Measurements from ENCODE around the gene IER5. TPM values are rescaled to one million over a fixed set of nuclear protein-coding genes. Genes with fewer than 3 reads are reported as not detected.

IER5 gene
- total RNA-seq, 1 experiment from 2014 or later = 9.4 TPM

DNA sequence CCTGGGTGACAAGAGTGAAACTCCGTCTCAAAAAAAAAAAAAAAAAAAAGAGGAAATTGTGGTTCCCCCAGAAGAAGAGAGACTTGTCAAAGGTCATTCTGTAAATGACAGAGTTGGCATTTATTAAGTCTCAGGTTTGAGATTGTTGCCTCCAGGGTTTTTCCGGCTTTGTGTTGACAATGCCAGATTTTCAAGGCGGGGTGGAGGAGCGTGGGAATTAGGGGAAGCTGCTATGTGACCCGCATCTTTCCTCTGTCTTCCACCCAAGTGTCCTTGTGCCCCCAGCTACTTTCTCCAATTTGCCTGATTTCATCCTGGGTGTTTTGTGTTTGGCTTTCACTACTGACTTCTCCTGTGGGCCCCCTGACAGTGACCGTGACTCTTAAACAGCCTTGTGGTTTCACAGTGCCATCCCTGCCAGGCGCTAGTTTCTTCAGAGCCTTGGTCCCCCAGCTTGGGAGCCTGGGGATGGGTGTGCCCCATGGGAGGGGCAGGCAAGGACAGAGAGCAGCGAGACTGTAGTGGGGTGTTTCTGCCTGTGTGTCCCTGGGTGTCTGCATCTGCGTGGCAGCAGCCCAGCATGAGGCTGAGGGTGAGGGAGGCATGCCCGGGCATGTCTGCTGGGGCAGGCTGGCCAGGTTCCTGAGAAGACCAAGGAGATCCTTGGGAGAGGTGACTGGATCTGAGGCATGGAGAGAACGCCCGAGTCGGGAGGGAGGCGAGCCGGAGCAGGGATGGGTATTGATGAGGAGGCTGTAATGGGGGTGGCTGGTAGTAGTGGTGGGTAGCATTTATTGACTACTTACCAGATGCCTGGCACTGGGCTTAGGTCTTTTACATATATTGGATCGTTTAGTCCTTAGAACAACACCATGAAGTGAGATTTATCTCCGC is 46.3 kb downstream of the IER5 start:
- no TSS peak for BruUV-seq (replicated peaks)
- Histone ChIP-seq H3K4me3 (ENCODE audit: low read depth, low read length) (no peak overlapping the region), H3K4me1 (peaks cover 25% of the 10 kb centered on the region), H3K27me3 (replicated peaks; ENCODE audit: control insufficient read depth, insufficient read depth, low read length) (no peaks in the 10 kb centered on the region), H3K36me3 (ENCODE audit: control insufficient read depth, insufficient read depth, low read length) (no peaks in the 10 kb centered on the region), H3K9me3 (no peaks in the 10 kb centered on the region)
- H3K27me3 Mint-ChIP-seq (ENCODE audit: insufficient read depth, unreplicated experiment) = no peaks in the 10 kb centered on the region
- H3K27ac Mint-ChIP-seq (ENCODE audit: unreplicated experiment) = no peak overlapping the region
- peaks cover 32% of the 10 kb centered on the region for H3K4me1 Mint-ChIP-seq (ENCODE audit: low read depth, unreplicated experiment)
- POLR2A ChIA-PET = interaction anchor here (1.3 kb wide), 1 partner anchor 46 kb away, joined by 3 read pairs; no protein-coding TSS in a partner anchor
- intact Hi-C loops (cut with micrococcal nuclease; ENCODE audit: unreplicated experiment) = loop anchor here (2.0 kb wide), 1 partner anchor 16 kb away; no protein-coding TSS in a partner anchor
- no peak overlapping the region for H3K4me3 Mint-ChIP-seq (ENCODE audit: unreplicated experiment)
- no peaks in the 10 kb centered on the region for H3K9me3 Mint-ChIP-seq (ENCODE audit: unreplicated experiment)
- no peaks in the 10 kb centered on the region for H3K36me3 Mint-ChIP-seq (ENCODE audit: insufficient read depth, unreplicated experiment)
- TF ChIP-seq CTCF (IDR thresholded peaks at IDR 0.05; ENCODE audit: insufficient read depth in 1 of 2, low read depth in 1 of 2, low read length in 1 of 2, severe bottlenecking in 1 of 2, unreplicated experiment in 1 of 2) = no peak
- no peak for DNase-seq
- CTCF ChIA-PET = interaction anchor here (0.6 to 1.2 kb wide), 4 partner anchors 18 to 56 kb away, joined by 3 to 5 read pairs (median 4); no protein-coding TSS in a partner anchor

DNA sequence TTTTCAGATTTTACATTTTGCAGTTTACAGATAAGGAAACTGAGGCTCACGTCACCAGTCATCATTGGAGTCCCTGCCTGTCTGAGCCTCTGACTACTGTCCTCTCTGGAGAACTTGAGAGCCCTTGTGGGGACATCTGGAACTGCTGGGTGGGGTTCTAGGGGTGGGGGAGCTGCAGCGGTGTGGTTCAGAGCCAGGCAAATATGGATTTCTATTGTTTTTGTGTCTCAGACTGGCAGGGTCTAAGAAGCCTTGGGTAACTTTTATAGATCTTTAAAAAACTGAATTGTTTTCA is 46.9 kb downstream of the IER5 start:
- Mint-ChIP-seq H3K36me3 (ENCODE audit: insufficient read depth, unreplicated experiment) (no peaks in the 10 kb centered on the region), H3K27me3 (ENCODE audit: insufficient read depth, unreplicated experiment) (no peaks in the 10 kb centered on the region), H3K27ac (ENCODE audit: unreplicated experiment) (no peak overlapping the region), H3K4me1 (ENCODE audit: low read depth, unreplicated experiment) (peaks cover 32% of the 10 kb centered on the region), H3K9me3 (ENCODE audit: unreplicated experiment) (no peaks in the 10 kb centered on the region), H3K4me3 (ENCODE audit: unreplicated experiment) (no peak overlapping the region)
- H3K27me3 ChIP-seq (replicated peaks; ENCODE audit: control insufficient read depth, insufficient read depth, low read length) = no peaks in the 10 kb centered on the region
- H3K4me3 ChIP-seq (ENCODE audit: low read depth, low read length) = no peak overlapping the region
- POLR2A ChIA-PET = interaction anchor here (1.3 kb wide), 1 partner anchor 46 kb away, joined by 3 read pairs; no protein-coding TSS in a partner anchor
- H3K36me3 ChIP-seq (ENCODE audit: control insufficient read depth, insufficient read depth, low read length) = no peaks in the 10 kb centered on the region
- no peaks in the 10 kb centered on the region for H3K9me3 ChIP-seq
- CTCF ChIA-PET = interaction anchor here (0.9 to 1.2 kb wide), 5 partner anchors 27 to 254 kb away, joined by 3 to 6 read pairs (median 3); no protein-coding TSS in a partner anchor
- peak; percentile 29 to 34 for TF ChIP-seq CTCF (IDR thresholded peaks at IDR 0.05; ENCODE audit: insufficient read depth in 1 of 2, low read depth in 1 of 2, low read length in 1 of 2, severe bottlenecking in 1 of 2, unreplicated experiment in 1 of 2)
- peak in 1 of 2 experiments; percentile 38 for DNase-seq
- BruUV-seq (replicated peaks) = no TSS peak
- peaks cover 25% of the 10 kb centered on the region for H3K4me1 ChIP-seq
- intact Hi-C loops (cut with micrococcal nuclease; ENCODE audit: unreplicated experiment) = loop anchor here (2.0 kb wide), 1 partner anchor 17 kb away; no protein-coding TSS in a partner anchor

DNA sequence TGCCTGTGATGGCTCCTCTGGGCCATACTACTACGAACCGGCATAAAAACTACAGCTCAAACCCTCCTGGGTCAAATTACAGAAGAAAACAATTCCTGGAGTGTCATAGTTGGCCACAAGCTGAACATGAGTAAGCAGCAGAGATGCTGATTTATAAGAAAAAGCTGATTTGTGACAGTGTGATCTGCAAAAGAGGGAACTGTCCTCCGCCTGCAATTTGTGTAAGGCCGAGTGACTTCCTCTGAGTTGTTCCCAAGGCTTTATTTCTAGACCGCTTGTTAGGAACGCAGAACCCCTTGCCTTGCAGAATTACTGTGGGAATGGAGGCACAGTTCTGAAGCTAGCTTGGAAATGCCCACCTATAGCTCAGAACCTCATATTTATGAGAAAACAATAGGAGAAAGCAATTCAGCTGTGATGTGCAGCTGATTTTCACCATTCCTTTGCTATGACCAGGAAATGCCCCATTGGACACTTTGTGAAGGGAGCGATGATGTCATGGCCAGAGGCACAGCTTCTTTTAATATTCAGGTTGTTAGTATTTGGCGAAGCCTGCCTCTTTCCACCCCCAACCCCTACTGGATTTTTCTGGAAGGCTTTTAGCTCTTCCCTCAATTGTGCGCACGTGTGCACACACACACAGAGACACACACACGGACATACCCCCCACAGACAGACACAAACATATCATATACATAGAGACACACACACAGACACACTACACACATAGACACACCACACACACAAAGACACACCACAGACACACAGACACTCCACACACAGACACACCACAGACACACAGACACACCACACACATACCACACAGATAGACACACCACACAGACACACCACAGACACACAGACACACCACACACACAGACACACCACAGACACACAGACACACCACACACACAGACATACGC is 47.6 kb downstream of the IER5 start:
- Histone ChIP-seq H3K9me3 (no peaks in the 10 kb centered on the region), H3K36me3 (ENCODE audit: control insufficient read depth, insufficient read depth, low read length) (no peaks in the 10 kb centered on the region), H3K27me3 (replicated peaks; ENCODE audit: control insufficient read depth, insufficient read depth, low read length) (no peaks in the 10 kb centered on the region), H3K4me1 (peaks cover 25% of the 10 kb centered on the region), H3K4me3 (ENCODE audit: low read depth, low read length) (no peak overlapping the region)
- TF ChIP-seq CTCF (IDR thresholded peaks at IDR 0.05; ENCODE audit: insufficient read depth in 1 of 2, low read depth in 1 of 2, low read length in 1 of 2, severe bottlenecking in 1 of 2, unreplicated experiment in 1 of 2) = no peak
- no TSS peak for BruUV-seq (replicated peaks)
- Mint-ChIP-seq H3K4me3 (ENCODE audit: unreplicated experiment) (no peak overlapping the region), H3K4me1 (ENCODE audit: low read depth, unreplicated experiment) (peaks cover 32% of the 10 kb centered on the region), H3K27ac (ENCODE audit: unreplicated experiment) (peak overlapping the region; percentile 3), H3K9me3 (ENCODE audit: unreplicated experiment) (no peaks in the 10 kb centered on the region), H3K27me3 (ENCODE audit: insufficient read depth, unreplicated experiment) (no peaks in the 10 kb centered on the region), H3K36me3 (ENCODE audit: insufficient read depth, unreplicated experiment) (no peaks in the 10 kb centered on the region)
- ChIA-PET POLR2A (interaction anchor here (1.3 kb wide), 1 partner anchor 47 kb away, joined by 3 read pairs; no protein-coding TSS in a partner anchor), CTCF (interaction anchor here (0.9 to 1.3 kb wide), 6 partner anchors 9 to 254 kb away, joined by 3 to 6 read pairs (median 3); no protein-coding TSS in a partner anchor)
- no peak for DNase-seq
- intact Hi-C loops (cut with micrococcal nuclease; ENCODE audit: unreplicated experiment) = loop anchor here (2.0 kb wide), 1 partner anchor 17 kb away; no protein-coding TSS in a partner anchor

Data from Caco-2 (cell line).